Choroid plexus epithelial cell (primary cell): Measurements from ENCODE around the gene CEP44.

ENCODE experiments used
- DNase-seq: peaks from one replicate; pipeline ENCODE4 v3.0.0-alpha.2; 2010; ENCODE audit warnings: low read depth
- H3K4me3 ChIP-seq: 2 replicates; pipeline ENCODE4 v1.5.1; 2011; ENCODE audit warnings: low read depth, mild to moderate bottlenecking, control low read depth, low read length, moderate library complexity
- CTCF ChIP-seq: conservative IDR thresholded peaks from 2 replicates; pipeline ENCODE4 v1.5.1; 2011; ENCODE audit warnings: low read depth, mild to moderate bottlenecking, control low read depth, inconsistent platforms, low read length, moderate library complexity

Gene CEP44

GRCh38 chr4:174277433-174277832 lies 6.3 kb upstream of the CEP44 start:
- TF ChIP-seq CTCF, result no peak
- no peak for DNase-seq

GRCh38 chr4:174278467-174278866 lies 5.2 kb upstream of the CEP44 start:
- no peak for TF ChIP-seq CTCF
- DNase-seq, result peak; percentile 4

More at GRCh38 chr4:174277433-174277832, 6.3 kb upstream of the CEP44 start:
- no peak overlapping the region for H3K4me3 ChIP-seq

GRCh38 chr4:174279433-174280155 lies 4.1 kb upstream of the CEP44 start:
- DNase-seq, result no peak
- no peak for TF ChIP-seq CTCF
- H3K4me3 ChIP-seq, result no peak overlapping the region

More at GRCh38 chr4:174278467-174278866, 5.2 kb upstream of the CEP44 start:
- H3K4me3 ChIP-seq, result no peak overlapping the region

- DNase-seq, result no peak
- TF ChIP-seq CTCF, result no peak
- H3K4me3 ChIP-seq, result no peak overlapping the region
Measured at GRCh38 chr4:174281182-174281737, 2.5 kb upstream of the CEP44 start.

- no peak for DNase-seq
- peak overlapping the region; percentile 92 for H3K4me3 ChIP-seq
- no peak for TF ChIP-seq CTCF
Measured at GRCh38 chr4:174281901-174282300, 1.8 kb upstream of the CEP44 start.

- peak overlapping the region; percentile 92 for H3K4me3 ChIP-seq
- no peak for TF ChIP-seq CTCF
- peak; percentile 98 for DNase-seq
Measured at GRCh38 chr4:174282836-174283506, 740 bp upstream of the CEP44 start.
